ENCODE data around the gene POU2AF1.
A peak's percentile ranks its signal among the peaks of the same experiment; 100 is the strongest.

The POU2AF1 gene

DNA sequence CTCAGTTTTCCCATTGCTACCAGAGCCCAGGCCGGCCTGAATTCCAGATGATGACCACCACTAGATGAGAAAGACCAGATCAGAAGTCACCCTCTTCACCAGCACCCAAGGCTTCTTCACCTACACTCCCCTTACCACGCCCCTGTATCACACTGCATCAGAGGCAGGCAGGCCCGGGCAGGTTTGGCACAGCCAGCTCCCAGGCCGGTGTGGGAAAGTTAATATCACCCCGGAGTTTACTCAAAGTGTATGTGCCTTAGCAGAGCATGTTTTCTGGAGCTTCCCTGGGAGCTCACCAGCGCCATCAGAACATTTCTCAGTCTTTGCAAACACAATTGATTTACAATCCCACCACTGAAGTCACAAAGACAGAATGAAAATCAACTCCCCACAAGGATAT, 47.5 kb upstream of the POU2AF1 start:
- Histone ChIP-seq H3K27ac (ENCODE audit: low read length) (no peak overlapping the region), H3K79me2 (ENCODE audit: low read length) (no peaks in the 10 kb centered on the region), H3K4me3 (ENCODE audit: low read length) (no peak overlapping the region), H3K4me2 (ENCODE audit: low read depth, low read length) (no peak overlapping the region), H2AFZ (ENCODE audit: low read length) (no peak overlapping the region), H3K36me3 (replicated peaks; ENCODE audit: insufficient read depth, low read length) (no peaks in the 10 kb centered on the region), H3K4me1 (ENCODE audit: low read length) (peaks cover 18% of the 10 kb centered on the region), H3K27me3 (replicated peaks; ENCODE audit: insufficient read depth, low read length) (no peaks in the 10 kb centered on the region), H3K9ac (ENCODE audit: low read length) (no peak overlapping the region), H4K20me1 (ENCODE audit: insufficient read depth, low read length) (no peaks in the 10 kb centered on the region), H3K9me2 (replicated peaks; ENCODE audit: insufficient read depth, low read length) (no peaks in the 10 kb centered on the region), H3K9me3 (replicated peaks; ENCODE audit: insufficient read depth, low read length) (no peaks in the 10 kb centered on the region), H3F3A (ENCODE audit: insufficient read depth, low read length) (no peaks in the 10 kb centered on the region)
- TF ChIP-seq EZH2 (optimal IDR thresholded peaks at IDR 0.05; ENCODE audit: low read depth, low read length) (no peak), EZH2phosphoT487 (IDR thresholded peaks at IDR 0.05; ENCODE audit: low read length) (no peak)
- TF ChIP-seq, protein P1, sequence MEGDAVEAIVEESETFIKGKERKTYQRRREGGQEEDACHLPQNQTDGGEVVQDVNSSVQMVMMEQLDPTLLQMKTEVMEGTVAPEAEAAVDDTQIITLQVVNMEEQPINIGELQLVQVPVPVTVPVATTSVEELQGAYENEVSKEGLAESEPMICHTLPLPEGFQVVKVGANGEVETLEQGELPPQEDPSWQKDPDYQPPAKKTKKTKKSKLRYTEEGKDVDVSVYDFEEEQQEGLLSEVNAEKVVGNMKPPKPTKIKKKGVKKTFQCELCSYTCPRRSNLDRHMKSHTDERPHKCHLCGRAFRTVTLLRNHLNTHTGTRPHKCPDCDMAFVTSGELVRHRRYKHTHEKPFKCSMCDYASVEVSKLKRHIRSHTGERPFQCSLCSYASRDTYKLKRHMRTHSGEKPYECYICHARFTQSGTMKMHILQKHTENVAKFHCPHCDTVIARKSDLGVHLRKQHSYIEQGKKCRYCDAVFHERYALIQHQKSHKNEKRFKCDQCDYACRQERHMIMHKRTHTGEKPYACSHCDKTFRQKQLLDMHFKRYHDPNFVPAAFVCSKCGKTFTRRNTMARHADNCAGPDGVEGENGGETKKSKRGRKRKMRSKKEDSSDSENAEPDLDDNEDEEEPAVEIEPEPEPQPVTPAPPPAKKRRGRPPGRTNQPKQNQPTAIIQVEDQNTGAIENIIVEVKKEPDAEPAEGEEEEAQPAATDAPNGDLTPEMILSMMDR (IDR thresholded peaks at IDR 0.05; ENCODE audit: low read length) = no peak
- no peak for DNase-seq

DNA sequence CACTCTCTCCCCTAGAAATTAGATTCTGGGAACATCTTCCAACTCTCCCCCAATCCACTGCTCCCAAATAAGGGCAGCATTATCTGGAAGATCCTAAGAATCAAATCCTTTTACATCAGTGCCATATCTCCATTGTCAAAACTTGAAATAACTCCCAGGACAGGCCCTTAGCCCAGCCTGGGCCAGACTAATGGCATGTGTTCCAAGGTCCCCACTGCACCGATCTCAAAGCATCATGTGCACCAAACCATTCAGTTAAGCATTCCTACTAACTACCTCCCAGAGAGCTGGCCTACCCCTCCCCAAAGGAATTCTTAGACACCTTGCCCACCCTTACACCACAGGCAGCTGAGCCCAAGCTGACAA, 44.2 kb upstream of the POU2AF1 start:
- DNase-seq = no peak
- H3K79me2 ChIP-seq (ENCODE audit: low read length) = no peaks in the 10 kb centered on the region
- no peak overlapping the region for H3K27ac ChIP-seq (ENCODE audit: low read length)
- H3K4me2 ChIP-seq (ENCODE audit: low read depth, low read length) = no peak overlapping the region
- no peaks in the 10 kb centered on the region for H3K36me3 ChIP-seq (replicated peaks; ENCODE audit: insufficient read depth, low read length)
- no peaks in the 10 kb centered on the region for H3K9me3 ChIP-seq (replicated peaks; ENCODE audit: insufficient read depth, low read length)
- no peak overlapping the region for H3K4me3 ChIP-seq (ENCODE audit: low read length)
- H3F3A ChIP-seq (ENCODE audit: insufficient read depth, low read length) = no peaks in the 10 kb centered on the region
- H3K27me3 ChIP-seq (replicated peaks; ENCODE audit: insufficient read depth, low read length) = no peaks in the 10 kb centered on the region
- H3K9me2 ChIP-seq (replicated peaks; ENCODE audit: insufficient read depth, low read length) = no peaks in the 10 kb centered on the region
- no peak for TF ChIP-seq EZH2phosphoT487 (IDR thresholded peaks at IDR 0.05; ENCODE audit: low read length)
- H2AFZ ChIP-seq (ENCODE audit: low read length) = peak overlapping the region; percentile 55; the same call in 1 of the 2 replicates
- H4K20me1 ChIP-seq (ENCODE audit: insufficient read depth, low read length) = no peaks in the 10 kb centered on the region
- no peak overlapping the region for H3K9ac ChIP-seq (ENCODE audit: low read length)
- peaks cover 33% of the 10 kb centered on the region for H3K4me1 ChIP-seq (ENCODE audit: low read length)

DNA sequence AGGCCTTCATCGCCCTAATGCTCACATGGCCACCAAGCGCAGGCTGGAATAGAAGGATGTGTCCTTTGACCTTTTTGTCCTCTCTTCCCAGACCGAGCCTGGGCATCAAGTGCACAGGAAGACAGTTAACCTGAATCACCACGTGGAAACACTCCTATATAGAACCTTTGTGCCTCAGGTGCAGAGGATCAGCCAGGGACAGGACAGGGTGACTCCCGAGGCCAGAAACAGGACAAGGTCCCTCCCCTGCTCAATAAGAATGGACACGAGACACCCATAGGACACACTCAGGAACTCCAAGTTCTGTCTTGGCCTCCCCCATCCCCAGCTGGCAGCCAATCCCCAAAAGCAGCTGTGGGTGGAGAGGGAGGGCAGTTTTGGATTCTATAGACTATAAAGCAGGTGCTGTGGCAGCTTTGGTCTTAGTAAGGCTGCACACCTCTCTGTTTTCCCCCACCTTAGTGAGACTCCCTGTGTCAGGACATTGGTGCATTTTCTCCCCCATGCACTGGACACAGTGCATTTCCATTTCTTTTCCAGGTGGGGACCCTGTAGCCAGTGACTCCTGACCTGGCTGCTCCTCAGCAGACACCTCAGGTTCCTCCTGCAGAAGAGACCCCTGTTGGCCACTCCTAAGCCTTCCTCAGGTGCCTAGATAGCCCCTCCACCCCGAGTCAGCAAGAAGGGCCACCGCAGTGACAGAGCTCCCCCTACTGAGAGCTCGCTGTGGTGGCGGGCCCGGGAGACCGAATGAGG, 43.6 kb upstream of the POU2AF1 start:
- Histone ChIP-seq H3K9me2 (replicated peaks; ENCODE audit: insufficient read depth, low read length) (no peaks in the 10 kb centered on the region), H3K9ac (ENCODE audit: low read length) (no peak overlapping the region), H3K9me3 (replicated peaks; ENCODE audit: insufficient read depth, low read length) (no peaks in the 10 kb centered on the region), H3K4me2 (ENCODE audit: low read depth, low read length) (0 out of 2 replicates have a peak overlapping the region, but pooled peaks have one; percentile 15), H2AFZ (ENCODE audit: low read length) (peak overlapping the region; percentile 55; the same call in 1 of the 2 replicates), H3K27ac (ENCODE audit: low read length) (peak overlapping the region; percentile 19; the same call in 1 of the 2 replicates), H3F3A (ENCODE audit: insufficient read depth, low read length) (peaks cover 5% of the 10 kb centered on the region), H3K27me3 (replicated peaks; ENCODE audit: insufficient read depth, low read length) (no peaks in the 10 kb centered on the region), H3K36me3 (replicated peaks; ENCODE audit: insufficient read depth, low read length) (no peaks in the 10 kb centered on the region), H3K79me2 (ENCODE audit: low read length) (no peaks in the 10 kb centered on the region), H3K4me1 (ENCODE audit: low read length) (peaks cover 38% of the 10 kb centered on the region), H4K20me1 (ENCODE audit: insufficient read depth, low read length) (no peaks in the 10 kb centered on the region), H3K4me3 (ENCODE audit: low read length) (no peak overlapping the region)
- peak; percentile 73 for DNase-seq
- no peak for TF ChIP-seq EZH2phosphoT487 (IDR thresholded peaks at IDR 0.05; ENCODE audit: low read length)
- TF ChIP-seq, protein P1 (IDR thresholded peaks at IDR 0.05; ENCODE audit: low read length) = peak; percentile 97

DNA sequence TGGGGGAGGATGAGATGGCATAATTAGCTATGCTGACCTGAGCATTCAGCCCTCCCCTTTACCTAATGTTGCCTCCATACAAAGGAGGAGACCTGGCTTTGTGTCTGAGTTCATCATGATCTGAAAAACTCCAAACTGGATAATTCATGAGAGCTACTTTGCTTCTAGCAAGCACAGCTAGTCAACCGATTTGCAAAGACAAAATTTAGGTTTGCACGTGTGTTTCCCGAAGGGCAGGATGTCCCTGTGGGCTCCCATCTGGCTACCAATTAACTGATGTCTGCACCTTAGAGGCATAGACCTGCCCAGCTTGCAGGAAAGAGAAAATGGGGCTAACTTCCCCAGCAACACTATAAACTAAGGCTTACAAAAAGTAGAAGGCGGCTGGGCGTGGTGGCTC, 42.2 kb upstream of the POU2AF1 start:
- Histone ChIP-seq H3K9me3 (replicated peaks; ENCODE audit: insufficient read depth, low read length) (no peaks in the 10 kb centered on the region), H3K9me2 (replicated peaks; ENCODE audit: insufficient read depth, low read length) (no peaks in the 10 kb centered on the region), H3K27ac (ENCODE audit: low read length) (no peak overlapping the region), H3K79me2 (ENCODE audit: low read length) (no peaks in the 10 kb centered on the region), H3K9ac (ENCODE audit: low read length) (no peak overlapping the region), H3K4me3 (ENCODE audit: low read length) (no peak overlapping the region), H3F3A (ENCODE audit: insufficient read depth, low read length) (peaks cover 19% of the 10 kb centered on the region), H4K20me1 (ENCODE audit: insufficient read depth, low read length) (no peaks in the 10 kb centered on the region), H3K4me2 (ENCODE audit: low read depth, low read length) (no peak overlapping the region), H2AFZ (ENCODE audit: low read length) (no peak overlapping the region), H3K4me1 (ENCODE audit: low read length) (peaks cover 52% of the 10 kb centered on the region), H3K27me3 (replicated peaks; ENCODE audit: insufficient read depth, low read length) (no peaks in the 10 kb centered on the region), H3K36me3 (replicated peaks; ENCODE audit: insufficient read depth, low read length) (no peaks in the 10 kb centered on the region)
- no peak for DNase-seq
- TF ChIP-seq EZH2phosphoT487 (IDR thresholded peaks at IDR 0.05; ENCODE audit: low read length) (no peak), EZH2 (optimal IDR thresholded peaks at IDR 0.05; ENCODE audit: low read depth, low read length) (no peak)
- TF ChIP-seq, protein P1 (IDR thresholded peaks at IDR 0.05; ENCODE audit: low read length) = no peak

Data from MM.1S (cell line).